SU-DHL-6 (cell line): Measurements from ENCODE around the gene TTC13.

Experiments
- EZH2phosphoT487 ChIP-seq: fragments of 200-600 bp; sonication (generic), shearing (Covaris generic); conservative IDR thresholded peaks from 2 replicates; pipeline ENCODE4 v1.6.1; 2018; ENCODE audit warnings: mild to moderate bottlenecking, antibody characterized with exemption, low read length, moderate library complexity, mixed read lengths
- TF ChIP-seq, protein P1 (sequence below): fragments of 200-600 bp; sonication (generic); IDR thresholded peaks from one replicate; pipeline ENCODE4 v1.5.1; 2017; ENCODE audit warnings: antibody characterized with exemption, mild to moderate bottlenecking, low read length, moderate library complexity; ENCODE audit not compliant: insufficient read depth, poor library complexity, severe bottlenecking

DNA sequence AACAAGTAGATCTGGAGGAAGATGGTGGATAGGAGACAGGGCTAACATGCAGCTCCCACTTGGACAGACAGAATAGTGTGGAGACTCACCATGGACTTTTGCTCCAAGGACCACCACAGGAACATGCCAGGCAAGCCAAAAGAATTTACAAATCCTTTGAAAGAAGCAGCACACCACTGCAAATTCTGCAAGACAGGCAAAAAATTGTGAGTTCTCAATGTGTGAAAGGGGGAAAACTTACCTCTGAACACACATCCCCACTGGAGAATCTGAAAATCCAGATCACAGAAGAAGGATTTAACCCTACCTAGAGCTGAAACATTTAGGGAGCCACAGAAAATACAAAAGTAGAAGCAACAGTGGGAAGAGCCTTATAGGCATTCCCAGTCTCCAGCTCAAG is 23.2 kb upstream of the TTC13 start:
- TF ChIP-seq, protein P1, sequence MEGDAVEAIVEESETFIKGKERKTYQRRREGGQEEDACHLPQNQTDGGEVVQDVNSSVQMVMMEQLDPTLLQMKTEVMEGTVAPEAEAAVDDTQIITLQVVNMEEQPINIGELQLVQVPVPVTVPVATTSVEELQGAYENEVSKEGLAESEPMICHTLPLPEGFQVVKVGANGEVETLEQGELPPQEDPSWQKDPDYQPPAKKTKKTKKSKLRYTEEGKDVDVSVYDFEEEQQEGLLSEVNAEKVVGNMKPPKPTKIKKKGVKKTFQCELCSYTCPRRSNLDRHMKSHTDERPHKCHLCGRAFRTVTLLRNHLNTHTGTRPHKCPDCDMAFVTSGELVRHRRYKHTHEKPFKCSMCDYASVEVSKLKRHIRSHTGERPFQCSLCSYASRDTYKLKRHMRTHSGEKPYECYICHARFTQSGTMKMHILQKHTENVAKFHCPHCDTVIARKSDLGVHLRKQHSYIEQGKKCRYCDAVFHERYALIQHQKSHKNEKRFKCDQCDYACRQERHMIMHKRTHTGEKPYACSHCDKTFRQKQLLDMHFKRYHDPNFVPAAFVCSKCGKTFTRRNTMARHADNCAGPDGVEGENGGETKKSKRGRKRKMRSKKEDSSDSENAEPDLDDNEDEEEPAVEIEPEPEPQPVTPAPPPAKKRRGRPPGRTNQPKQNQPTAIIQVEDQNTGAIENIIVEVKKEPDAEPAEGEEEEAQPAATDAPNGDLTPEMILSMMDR = no peak
- TF ChIP-seq EZH2phosphoT487 = no peak
